T-helper 1 cell treated with Interleukin-12 subunit alpha and Interleukin-12 subunit beta and Interleukin-4 antibody, amounts not matched to agents 30 ng/mL and 1 ng/mL, for 36 hours (primary cell): ENCODE results near the gene MYO3B. TPM values are rescaled to one million over a fixed set of nuclear protein-coding genes. Genes with fewer than 3 reads are reported as not detected.
"Not testable (repeated sequence)": the region's sequence is repeated elsewhere in the genome, so short reads cannot be mapped to it uniquely, and the experiment has no call there.

Experiments
- intact Hi-C: fragments of 100-400 bp; cut with micrococcal nuclease; formaldehyde crosslinking; loops from one replicate; pipeline ENCODE4 v1.15.1; 2024
- total RNA-seq: library from RNA; stranded (reverse); gene quantifications from 2 replicates; pipeline ENCODE4 v1.2.3, GENCODE V29; 2022

The MYO3B gene
- total RNA-seq, 1 donor from 2014 or later = 0.78 TPM

DNA sequence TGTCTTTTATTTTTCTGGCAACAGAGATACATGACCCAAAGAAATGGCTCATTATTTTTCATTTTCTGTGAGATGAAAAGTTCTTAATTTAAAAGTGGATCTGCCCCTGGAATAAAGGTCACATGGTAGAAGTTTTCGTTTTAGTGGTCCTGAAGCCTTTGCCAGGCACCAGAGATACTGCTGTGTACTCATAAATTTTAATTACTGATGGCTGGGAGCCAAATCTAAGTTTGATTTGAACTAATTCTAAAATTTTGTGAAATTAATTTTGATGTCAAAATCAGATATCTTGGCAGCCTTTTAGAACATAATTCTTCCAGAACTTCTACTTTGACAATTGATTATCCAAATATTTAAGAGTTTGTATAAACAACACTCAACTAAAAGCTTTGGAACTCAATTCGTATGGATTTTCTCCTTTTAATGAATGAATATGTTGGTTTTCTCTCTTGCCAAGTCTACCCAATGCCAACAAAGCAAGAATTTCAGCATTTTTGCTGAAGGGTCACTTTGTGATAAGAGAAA is 408.7 kb downstream of the MYO3B start:
- intact Hi-C loops = no loop called here

DNA sequence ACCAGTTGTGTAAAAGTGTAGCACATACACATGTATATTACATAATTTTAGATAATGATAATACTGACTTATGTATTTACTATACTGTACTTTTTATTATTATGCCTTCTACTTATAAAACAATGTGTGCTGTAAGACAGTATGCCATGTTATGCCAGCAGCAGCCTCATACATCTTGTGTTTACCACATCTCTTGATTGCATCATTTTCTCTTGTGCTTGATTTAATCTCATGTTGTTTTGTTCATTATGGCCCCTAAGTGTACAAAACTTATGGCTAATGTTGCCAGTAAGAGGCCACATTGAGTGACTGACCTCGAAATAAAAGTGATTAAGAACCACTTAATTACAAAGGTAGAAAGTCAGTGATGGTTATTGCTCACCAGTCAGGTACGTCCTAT is 409.2 kb downstream of the MYO3B start:
- intact Hi-C loops = no loop called here

DNA sequence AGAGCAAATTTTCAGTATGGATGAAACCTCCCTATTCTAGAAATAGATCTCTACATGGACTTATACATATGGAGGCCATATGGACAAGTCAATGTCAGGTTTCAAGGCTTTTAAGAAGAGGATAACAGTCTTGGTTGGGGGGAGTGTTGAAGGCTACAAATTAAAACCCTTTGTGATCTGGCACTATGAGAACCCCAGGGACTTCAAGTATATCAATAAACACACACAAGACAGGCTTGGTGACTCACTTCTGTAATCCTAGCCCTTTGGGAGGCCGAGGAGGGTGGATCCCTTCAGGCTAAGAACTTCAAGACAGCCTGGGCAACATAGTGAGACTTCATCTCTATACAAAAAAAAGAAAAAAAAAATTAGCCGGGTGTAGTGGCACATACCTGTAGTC is 410.0 kb downstream of the MYO3B start:
- intact Hi-C loops = no loop called here

DNA sequence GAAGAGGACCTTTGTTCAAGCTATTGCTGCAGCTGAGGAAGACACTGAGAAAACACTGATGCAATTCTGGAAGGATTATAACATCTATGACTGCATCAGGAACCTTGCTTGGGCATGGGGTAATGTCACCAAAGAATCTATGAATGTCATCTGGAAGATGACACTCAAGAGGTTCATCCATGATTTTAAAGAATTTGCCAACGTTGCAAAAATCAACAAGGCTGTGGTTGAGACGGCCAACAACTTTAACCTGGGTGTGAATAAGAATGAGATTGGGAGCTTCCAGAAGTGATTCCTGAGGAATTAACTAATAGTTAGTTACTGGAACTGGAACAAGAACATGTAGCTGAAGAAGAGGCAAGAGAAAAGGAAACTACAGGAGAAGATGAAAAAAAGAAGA is 410.8 kb downstream of the MYO3B start:
- intact Hi-C loops = no loop called here

DNA sequence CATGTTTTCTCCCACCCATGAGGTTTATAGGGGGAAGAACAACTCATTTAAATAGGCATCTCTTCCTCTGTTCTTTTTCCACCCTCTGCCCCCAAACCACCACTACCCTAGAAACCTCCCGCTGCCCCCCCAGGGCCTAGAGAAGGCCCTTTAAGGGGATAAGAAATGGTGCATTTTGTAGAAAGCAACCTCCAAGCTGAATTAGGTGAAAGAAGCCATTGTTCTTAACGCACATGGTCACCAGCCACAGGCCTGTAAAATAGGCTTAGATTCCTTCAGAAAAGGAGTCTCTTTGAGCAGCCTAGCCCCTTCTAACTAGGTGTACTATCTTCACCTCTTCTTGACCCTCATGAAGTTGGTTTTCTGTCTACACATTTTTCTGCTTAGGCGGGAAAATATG is 418.6 kb downstream of the MYO3B start:
- intact Hi-C loops = no loop called here

DNA sequence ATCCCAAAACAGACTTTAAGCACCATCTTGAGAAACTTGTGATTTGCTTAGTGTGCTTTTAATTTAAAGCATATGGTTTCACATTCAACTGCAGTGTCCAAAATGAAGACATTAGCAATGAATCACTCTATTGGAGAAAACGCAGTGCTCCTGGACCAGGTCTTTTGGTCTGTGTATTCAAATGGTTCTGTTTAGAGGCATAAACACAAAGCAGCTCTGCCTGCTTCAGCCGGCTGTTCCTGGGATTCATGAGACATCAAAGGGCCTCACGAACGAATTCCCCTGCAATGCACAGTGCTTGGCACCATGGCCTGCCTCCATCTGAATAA is 420.1 kb downstream of the MYO3B start:
- intact Hi-C loops = no loop called here

DNA sequence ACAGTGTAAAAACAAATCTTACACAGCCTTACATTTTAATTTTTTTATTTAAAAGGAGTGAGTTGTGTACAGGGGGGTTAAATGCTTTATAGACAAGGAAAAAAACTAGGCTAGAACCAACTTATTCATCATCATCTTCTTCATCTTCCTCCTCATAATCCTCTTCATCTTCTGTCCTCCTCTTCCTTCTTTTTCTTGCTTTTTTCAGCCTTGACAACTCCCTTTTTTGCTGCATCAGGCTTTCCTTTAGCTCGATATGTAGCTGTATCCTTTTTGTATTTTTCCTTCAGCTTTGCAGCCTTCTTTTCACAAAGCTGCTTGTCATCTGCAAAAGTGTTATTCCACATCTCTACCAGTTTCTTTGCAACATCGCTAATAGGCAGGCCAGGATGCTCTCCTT is 423.5 kb downstream of the MYO3B start:
- intact Hi-C loops = no loop called here

DNA sequence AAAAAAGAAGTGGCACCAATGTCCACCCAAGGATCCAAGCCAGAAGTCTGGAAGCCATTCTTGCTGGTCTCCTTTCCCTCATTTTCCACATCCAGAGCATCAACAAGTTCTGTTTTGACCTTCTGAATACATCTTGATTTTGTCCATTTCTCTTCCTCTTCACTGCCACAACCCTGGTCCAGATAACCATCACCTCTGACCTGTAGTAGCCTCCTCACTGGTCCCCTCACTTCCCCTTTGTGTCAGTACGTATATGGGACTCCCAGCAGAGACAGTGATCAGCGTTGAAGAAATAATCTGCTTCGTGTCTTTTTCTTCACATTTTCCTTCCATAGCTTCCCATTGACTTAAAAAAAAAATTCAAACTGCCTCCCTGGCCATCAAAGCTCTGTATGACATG is 427.9 kb downstream of the MYO3B start:
- intact Hi-C loops = no loop called here

DNA sequence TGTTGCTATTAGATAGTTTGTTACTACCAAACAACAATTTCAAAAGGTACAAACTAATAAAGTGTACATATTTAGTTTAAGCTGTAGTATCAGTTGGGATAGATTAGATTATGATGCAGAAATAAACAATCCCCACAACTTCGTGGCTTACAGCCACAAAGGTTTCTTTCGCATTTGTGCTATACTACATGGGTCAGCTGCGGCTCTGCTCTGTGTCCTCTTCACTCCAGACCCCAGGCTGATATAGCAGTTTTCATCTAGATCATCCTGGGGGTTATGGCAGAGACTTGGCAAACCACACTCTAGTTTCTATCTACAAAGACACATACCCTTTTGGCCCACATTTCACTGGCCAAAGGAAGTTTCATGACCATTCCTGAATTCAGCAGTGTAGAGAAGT is 429.2 kb downstream of the MYO3B start:
- intact Hi-C loops = no loop called here

DNA sequence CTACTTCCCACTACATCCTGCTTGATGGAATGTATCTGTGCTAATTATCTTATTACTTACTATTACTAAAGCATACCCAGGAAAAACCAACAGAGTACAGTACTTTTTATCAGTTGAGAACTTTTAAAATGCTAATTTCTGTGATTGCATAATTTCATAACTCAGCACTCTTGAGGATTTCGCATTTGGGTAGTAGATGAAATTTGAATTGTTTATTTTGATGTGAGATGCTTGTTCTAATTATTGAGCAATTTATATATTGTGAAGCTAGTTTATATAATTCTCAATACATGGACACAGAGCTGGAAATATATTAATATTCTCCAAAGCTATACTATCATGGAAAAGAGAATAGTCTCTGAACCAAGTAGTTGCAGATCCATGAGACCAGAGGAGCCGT is 432.7 kb downstream of the MYO3B start:
- intact Hi-C loops = no loop called here

DNA sequence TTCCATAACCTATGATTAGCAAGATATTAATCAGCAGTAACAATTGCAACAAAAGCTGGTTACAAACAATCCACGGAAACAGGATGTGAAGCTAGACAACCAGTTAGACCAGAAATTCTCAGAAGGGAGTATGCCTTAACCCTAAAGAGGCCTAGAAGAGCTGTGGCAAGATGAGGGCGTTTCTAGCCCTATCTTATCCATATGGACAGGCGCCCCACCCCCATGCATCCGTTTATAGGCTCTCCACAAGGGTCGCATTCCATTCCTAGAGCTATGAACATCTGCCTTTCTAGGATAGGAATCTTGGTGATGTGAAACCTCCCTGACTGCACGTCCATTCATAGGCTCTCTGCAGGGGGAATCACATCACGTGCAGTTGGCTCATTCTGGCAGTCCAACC is 441.0 kb downstream of the MYO3B start:
- intact Hi-C loops = not testable (repeated sequence)

DNA sequence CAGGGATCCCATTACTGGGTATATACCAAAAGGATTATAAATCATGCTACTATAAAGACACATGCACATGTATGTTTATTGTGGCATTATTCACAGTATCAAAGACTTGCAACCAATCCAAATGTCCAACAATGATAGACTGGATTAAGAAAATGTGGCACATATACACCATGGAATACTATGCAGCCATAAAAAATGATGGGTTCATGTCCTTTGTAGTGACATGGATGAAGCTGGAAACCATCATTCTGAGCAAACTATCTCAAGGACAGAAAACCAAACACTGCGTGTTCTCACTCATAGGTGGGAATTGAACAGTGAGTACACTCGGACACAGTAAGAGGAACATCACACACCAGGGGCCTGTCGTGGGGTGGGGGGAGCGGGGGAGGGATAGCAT is 457.1 kb downstream of the MYO3B start:
- intact Hi-C loops = not testable (repeated sequence)

DNA sequence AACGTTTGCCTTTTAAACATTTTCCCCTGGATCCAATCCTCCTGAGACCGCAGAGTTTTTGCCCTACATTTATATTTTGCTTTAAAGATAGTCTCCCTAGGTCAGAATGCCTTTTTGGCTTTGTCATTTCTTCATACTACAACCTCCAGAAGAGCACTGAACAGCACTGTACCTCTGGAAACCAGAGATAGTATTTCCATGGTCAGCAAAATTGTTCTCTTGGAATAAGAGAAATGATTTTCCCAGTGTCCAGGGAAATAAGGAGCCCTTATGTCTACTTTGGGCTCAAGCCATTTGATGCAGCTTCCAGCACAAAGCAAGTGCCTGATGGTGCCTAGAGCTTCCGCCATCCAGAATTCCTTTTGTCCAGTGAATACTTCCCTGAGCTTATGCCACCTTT is 461.7 kb downstream of the MYO3B start:
- intact Hi-C loops = no loop called here

DNA sequence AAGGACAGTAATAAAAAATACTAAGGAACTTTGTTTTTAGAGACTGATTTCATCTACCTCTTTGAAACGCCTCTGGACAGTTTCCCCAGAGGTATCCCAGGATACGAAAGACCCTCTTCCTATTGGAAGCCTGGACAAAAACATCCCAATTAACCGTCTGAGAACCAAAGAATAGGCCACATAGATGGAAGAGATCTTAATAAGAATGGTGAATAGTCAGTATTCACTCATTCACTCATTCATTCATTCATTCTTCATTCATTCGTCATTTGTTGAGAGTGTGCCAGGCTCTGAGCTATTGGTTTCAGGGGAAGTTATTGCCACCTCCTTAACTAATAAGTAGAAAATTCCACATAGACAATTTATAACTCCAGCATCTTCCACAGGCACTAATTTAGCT is 464.0 kb downstream of the MYO3B start:
- intact Hi-C loops = no loop called here

DNA sequence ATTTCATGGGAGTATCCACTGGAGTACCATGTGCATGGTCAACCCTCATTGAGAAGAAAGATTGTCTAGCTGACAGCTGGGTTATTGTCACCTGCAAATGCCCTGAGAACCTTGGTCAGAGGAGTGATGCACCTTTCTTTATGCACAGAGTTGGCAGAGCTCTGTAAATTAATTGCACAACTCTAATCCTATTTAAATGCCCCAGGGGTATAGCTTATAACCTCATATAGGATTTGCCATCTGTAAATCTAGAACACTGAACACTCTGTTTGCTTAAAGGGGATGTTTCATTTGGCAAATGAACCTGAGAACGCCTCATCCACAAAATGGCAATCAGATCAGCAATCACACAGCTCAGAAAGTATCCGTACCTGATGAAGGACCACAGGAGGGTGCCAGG is 465.4 kb downstream of the MYO3B start:
- intact Hi-C loops = no loop called here

DNA sequence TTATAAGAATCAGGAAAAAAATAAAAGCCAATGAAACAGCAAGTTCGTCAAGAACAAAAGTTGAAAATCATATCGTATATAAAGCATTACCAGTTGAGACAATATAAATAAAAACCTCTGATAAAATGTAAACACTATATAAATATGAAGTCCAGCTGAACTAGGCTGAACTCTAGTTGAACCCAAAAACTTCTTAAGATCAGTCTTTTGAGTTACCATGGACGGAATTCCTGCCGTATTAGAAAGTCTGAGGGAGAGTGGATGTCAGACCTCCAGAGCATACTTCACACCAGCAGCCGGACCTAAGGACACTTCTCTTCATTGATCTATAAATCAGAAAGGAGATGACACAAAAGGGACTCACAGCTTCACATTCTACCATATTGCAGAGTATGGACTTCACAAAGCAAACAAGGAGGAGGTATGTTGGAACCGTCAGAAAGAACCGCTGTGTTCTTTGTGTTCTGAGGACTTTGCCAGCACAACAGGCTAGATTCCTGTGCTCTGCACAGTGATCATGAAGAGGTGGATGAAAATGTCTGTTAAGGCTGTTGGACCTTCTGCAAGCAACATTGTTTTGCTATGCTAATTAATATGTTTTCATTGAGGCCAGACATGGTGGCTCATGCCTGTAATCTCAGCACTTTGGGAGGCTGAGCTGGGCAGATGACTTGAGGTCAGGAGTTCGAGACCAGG is 469.9 kb downstream of the MYO3B start:
- intact Hi-C loops = no loop called here

DNA sequence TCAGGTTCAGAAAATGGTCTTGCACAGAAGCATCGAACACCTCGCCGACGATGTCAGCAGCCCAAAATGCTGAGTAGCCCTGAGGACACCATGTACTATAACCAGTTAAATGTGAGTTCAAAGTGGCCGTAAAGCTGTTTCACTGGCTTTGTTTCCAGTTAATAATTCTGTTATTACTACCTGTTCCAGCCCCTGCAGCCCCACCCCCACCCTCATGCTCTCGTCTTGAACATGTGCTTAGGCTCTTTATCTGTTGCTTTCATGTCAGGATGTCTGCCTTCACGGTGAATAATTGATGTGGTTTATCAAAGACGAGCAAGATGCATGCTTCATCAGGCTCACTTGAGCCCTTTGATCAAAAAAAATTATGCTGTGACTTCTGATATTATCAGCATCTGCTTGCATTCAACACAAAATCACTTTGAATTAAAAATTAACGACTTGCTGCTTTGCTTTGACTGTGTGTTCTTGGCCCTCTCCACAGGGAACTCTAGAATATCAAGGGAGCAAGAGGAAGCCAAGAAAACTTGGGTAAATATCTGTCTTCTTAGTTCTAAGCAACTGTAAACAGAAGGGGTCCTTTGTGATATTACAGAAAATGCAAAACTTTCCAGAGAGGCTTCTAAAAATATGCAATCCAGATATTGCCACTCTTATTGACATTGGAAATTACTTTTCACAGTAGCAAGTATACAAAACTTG is 473.8 kb downstream of the MYO3B start:
- intact Hi-C loops = no loop called here

DNA sequence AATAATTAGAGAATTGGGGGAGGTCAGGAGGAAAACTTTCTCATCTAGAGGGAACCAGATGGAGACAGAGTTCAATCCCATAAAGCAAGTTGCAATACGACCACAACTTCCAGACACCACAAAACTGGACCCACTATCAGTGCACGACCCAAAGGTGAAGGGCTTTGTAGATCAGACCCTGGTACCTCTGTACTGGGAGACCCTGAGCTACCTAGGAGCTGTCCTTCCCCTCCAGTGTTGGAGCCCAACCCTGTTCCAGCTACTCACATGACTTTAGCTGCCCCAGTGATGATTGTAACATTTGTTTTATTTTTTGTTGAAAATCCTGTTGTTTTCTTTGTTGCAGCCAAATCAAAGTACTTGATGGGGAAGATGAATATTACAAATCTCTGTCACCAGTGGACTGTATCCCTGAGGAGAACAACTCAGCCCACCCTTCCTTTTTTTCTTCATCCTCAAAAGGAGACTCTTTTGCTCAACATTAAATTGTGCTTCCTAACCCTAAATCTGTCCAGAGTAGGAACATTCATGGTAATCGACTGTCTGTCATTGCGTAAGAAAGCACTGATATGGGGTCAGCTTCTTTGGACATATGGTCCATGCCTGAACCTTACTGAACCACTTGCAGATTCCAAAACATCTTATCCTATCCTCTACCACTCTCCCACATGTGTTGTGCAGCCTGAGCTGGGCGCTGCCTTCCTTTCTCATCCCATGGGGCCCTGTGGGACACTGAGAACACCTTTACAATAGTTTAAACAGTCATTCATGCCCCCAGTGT is 474.9 kb downstream of the MYO3B start:
- intact Hi-C loops = no loop called here

DNA sequence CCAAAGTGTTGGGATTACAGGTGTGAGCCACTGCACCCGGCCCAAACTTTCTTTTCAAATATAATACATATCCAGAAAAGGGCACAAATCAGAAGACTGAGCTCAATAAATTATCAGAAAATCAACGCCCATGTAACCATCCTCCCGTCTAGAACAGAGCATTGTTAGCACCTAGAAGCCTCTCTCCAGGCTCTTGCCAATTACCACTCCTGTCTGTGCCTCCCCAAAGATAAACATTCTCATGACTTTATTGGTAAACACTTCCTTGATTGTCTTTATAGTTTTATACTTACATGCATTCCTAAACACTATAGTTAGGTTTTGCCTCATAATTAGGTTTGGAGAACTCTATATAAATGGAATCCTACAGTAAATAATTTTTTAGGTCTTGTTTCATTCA is 478.7 kb downstream of the MYO3B start:
- intact Hi-C loops = no loop called here

DNA sequence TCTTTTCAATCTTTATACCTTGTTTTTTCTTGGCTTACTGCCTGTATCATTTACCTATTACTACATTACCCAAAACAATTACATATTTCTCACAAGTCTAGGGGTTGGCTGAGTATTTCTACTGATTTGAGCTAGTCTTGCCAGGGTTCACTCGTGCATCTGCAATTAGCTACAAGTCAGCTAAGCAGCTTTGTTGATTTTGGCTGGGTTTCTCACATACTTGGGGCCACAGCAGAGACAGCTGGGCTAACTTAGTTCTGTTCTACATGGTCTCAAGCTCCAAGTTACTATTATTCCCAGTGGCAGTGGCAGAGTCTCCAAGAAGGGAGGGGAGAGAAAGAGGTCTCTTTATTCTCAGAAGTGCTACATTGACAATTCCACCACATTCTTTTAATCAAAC is 482.5 kb downstream of the MYO3B start:
- intact Hi-C loops = no loop called here

DNA sequence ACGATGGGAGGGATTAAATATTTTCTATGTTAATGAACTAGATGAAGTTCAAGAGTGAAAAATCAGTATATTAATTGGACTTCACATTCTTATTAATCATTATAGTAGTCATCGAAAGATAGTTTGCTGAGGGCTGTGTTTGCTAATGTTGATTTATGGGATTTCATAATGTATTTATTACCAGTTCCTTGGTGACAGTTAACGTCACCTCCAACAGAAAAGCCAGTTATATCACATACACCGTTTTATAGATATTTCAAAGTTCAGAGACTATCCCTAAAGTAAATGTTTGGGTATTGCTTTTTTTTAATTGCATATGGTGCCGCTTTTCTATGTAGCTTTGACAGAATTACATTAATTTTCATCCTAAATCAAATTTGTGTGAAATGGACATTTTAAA is 487.8 kb downstream of the MYO3B start:
- intact Hi-C loops = no loop called here

DNA sequence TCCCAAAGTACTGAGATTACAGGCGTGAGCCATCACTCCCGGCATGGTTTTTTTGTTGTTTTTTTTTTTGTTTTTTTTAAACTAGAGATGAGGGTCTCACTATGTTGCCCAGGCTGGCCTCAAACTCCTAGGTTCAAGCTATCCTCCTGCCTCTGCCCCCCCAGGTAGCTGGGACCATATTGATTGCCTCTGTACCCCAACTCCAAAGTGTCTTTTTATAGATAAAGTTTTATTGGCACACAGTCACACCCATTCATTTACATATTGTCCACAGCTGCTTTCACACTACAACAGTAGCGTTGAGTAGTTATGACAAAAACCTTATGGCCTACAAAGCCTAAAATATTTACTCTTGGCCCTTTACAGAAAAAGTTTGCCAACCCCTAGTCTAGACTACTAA is 492.0 kb downstream of the MYO3B start:
- intact Hi-C loops = no loop called here
